ENCODE data around the gene VIPR2. TPM values are rescaled to one million over a fixed set of nuclear protein-coding genes. Genes with fewer than 3 reads are reported as not detected.
"Not testable (repeated sequence)": the region's sequence is repeated elsewhere in the genome, so short reads cannot be mapped to it uniquely, and the experiment has no call there.

The VIPR2 gene
- polyA plus RNA-seq, 1 donor from 2014 or later, result 0.51 TPM

GRCh38 chr7:159136013-159136412 lies 8.7 kb downstream of the VIPR2 start:
- Histone ChIP-seq H3K9ac (ENCODE audit: low read length) (no peak overlapping the region), H3K27me3 (ENCODE audit: insufficient read depth, low read depth, low read length) (no peaks in the 10 kb centered on the region), H3K4me3 (ENCODE audit: low read length) (no peak overlapping the region), H3K36me3 (ENCODE audit: insufficient read depth, low read length) (no peaks in the 10 kb centered on the region), H4K20me1 (ENCODE audit: insufficient read depth) (no peaks in the 10 kb centered on the region), H3K27ac (ENCODE audit: low read length) (no peak overlapping the region), H3K9me3 (ENCODE audit: low read length) (no peaks in the 10 kb centered on the region), H3K9me2 (ENCODE audit: insufficient read depth, low read length) (no peaks in the 10 kb centered on the region), H3K4me2 (ENCODE audit: low read length) (no peak overlapping the region), H3K79me2 (replicated peaks; ENCODE audit: insufficient read depth, low read length) (no peaks in the 10 kb centered on the region), H3F3A (ENCODE audit: insufficient read depth, low read length, poor library complexity, severe bottlenecking) (no peaks in the 10 kb centered on the region), H2AFZ (ENCODE audit: low read depth, low read length) (no peak overlapping the region)
- TF ChIP-seq POLR2AphosphoS5 (IDR thresholded peaks at IDR 0.05), result no peak
- no peak for TF ChIP-seq TAF1 (IDR thresholded peaks at IDR 0.05; ENCODE audit: low read depth)
- TF ChIP-seq EP300 (conservative IDR thresholded peaks at IDR 0.05; ENCODE audit: poor library complexity, severe bottlenecking), result no peak

- not testable (repeated sequence) for H3K4me3 ChIP-seq (ENCODE audit: low read length); H4K20me1 ChIP-seq (ENCODE audit: insufficient read depth); H3K27me3 ChIP-seq (ENCODE audit: insufficient read depth, low read depth, low read length); H3K4me2 ChIP-seq (ENCODE audit: low read length); H3K9ac ChIP-seq (ENCODE audit: low read length); H3K36me3 ChIP-seq (ENCODE audit: insufficient read depth, low read length); H2AFZ ChIP-seq (ENCODE audit: low read depth, low read length); H3K27ac ChIP-seq (ENCODE audit: low read length); H3F3A ChIP-seq (ENCODE audit: insufficient read depth, low read length, poor library complexity, severe bottlenecking); H3K9me3 ChIP-seq (ENCODE audit: low read length); H3K79me2 ChIP-seq (replicated peaks; ENCODE audit: insufficient read depth, low read length); H3K9me2 ChIP-seq (ENCODE audit: insufficient read depth, low read length)
- TF ChIP-seq, protein P1, sequence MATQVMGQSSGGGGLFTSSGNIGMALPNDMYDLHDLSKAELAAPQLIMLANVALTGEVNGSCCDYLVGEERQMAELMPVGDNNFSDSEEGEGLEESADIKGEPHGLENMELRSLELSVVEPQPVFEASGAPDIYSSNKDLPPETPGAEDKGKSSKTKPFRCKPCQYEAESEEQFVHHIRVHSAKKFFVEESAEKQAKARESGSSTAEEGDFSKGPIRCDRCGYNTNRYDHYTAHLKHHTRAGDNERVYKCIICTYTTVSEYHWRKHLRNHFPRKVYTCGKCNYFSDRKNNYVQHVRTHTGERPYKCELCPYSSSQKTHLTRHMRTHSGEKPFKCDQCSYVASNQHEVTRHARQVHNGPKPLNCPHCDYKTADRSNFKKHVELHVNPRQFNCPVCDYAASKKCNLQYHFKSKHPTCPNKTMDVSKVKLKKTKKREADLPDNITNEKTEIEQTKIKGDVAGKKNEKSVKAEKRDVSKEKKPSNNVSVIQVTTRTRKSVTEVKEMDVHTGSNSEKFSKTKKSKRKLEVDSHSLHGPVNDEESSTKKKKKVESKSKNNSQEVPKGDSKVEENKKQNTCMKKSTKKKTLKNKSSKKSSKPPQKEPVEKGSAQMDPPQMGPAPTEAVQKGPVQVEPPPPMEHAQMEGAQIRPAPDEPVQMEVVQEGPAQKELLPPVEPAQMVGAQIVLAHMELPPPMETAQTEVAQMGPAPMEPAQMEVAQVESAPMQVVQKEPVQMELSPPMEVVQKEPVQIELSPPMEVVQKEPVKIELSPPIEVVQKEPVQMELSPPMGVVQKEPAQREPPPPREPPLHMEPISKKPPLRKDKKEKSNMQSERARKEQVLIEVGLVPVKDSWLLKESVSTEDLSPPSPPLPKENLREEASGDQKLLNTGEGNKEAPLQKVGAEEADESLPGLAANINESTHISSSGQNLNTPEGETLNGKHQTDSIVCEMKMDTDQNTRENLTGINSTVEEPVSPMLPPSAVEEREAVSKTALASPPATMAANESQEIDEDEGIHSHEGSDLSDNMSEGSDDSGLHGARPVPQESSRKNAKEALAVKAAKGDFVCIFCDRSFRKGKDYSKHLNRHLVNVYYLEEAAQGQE (IDR thresholded peaks at IDR 0.05; ENCODE audit: borderline replicate concordance), result peak; percentile 45
- TF ChIP-seq POLR2AphosphoS5 (IDR thresholded peaks at IDR 0.05), result peak; percentile 89
- peak; percentile 100 for TF ChIP-seq EP300 (conservative IDR thresholded peaks at IDR 0.05; ENCODE audit: poor library complexity, severe bottlenecking)
Observed at GRCh38 chr7:159132670-159133443, 11.8 kb downstream of the VIPR2 start.

DNA sequence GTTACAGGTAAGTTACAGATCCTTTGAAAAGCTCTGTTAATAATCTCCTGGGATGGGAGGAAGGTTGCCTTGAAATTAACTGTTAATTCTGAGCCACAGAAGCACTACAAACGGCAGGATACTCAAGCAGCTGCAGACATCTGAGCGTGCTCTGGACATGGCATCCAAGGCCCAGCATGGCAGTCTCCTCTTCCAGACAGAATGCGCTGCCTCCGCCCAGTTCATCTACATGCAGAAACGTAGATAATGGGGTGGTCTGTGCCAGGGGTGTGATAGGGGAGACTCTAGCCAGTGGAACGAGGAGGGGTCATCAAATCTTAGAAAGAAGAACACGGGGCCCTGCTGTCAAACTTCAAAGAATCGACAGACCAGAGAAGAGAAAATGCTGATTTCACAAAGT lies 13.8 kb downstream of the VIPR2 start:
- no peak overlapping the region for H3K4me3 ChIP-seq (ENCODE audit: low read length)
- no peaks in the 10 kb centered on the region for H4K20me1 ChIP-seq (ENCODE audit: insufficient read depth)
- no peaks in the 10 kb centered on the region for H3K9me3 ChIP-seq (ENCODE audit: low read length)
- no peaks in the 10 kb centered on the region for H3K79me2 ChIP-seq (replicated peaks; ENCODE audit: insufficient read depth, low read length)
- H3F3A ChIP-seq (ENCODE audit: insufficient read depth, low read length, poor library complexity, severe bottlenecking), result no peaks in the 10 kb centered on the region
- H3K9ac ChIP-seq (ENCODE audit: low read length), result no peak overlapping the region
- no peak overlapping the region for H3K4me2 ChIP-seq (ENCODE audit: low read length)
- H3K27ac ChIP-seq (ENCODE audit: low read length), result no peak overlapping the region
- H2AFZ ChIP-seq (ENCODE audit: low read depth, low read length), result no peak overlapping the region
- TF ChIP-seq, protein P1 (IDR thresholded peaks at IDR 0.05; ENCODE audit: borderline replicate concordance), result no peak
- no peak for TF ChIP-seq RAD21 (conservative IDR thresholded peaks at IDR 0.05)
- no peak for TF ChIP-seq EP300 (conservative IDR thresholded peaks at IDR 0.05; ENCODE audit: poor library complexity, severe bottlenecking)
- TF ChIP-seq, protein P2, sequence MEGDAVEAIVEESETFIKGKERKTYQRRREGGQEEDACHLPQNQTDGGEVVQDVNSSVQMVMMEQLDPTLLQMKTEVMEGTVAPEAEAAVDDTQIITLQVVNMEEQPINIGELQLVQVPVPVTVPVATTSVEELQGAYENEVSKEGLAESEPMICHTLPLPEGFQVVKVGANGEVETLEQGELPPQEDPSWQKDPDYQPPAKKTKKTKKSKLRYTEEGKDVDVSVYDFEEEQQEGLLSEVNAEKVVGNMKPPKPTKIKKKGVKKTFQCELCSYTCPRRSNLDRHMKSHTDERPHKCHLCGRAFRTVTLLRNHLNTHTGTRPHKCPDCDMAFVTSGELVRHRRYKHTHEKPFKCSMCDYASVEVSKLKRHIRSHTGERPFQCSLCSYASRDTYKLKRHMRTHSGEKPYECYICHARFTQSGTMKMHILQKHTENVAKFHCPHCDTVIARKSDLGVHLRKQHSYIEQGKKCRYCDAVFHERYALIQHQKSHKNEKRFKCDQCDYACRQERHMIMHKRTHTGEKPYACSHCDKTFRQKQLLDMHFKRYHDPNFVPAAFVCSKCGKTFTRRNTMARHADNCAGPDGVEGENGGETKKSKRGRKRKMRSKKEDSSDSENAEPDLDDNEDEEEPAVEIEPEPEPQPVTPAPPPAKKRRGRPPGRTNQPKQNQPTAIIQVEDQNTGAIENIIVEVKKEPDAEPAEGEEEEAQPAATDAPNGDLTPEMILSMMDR (IDR thresholded peaks at IDR 0.05; ENCODE audit: poor library complexity, severe bottlenecking), result no peak
- TF ChIP-seq MXI1 (conservative IDR thresholded peaks at IDR 0.05; ENCODE audit: poor library complexity, severe bottlenecking), result no peak
- TF ChIP-seq EZH2 (IDR thresholded peaks at IDR 0.05; ENCODE audit: borderline replicate concordance, insufficient read depth, low read length, poor library complexity, severe bottlenecking), result no peak
- TF ChIP-seq TAF1 (IDR thresholded peaks at IDR 0.05; ENCODE audit: low read depth), result no peak
- TF ChIP-seq SMC3 (conservative IDR thresholded peaks at IDR 0.05; ENCODE audit: poor library complexity), result no peak
- no peak for TF ChIP-seq POLR2AphosphoS5 (IDR thresholded peaks at IDR 0.05)
- H3K9me2 ChIP-seq (ENCODE audit: insufficient read depth, low read length), result no peaks in the 10 kb centered on the region
- no peaks in the 10 kb centered on the region for H3K27me3 ChIP-seq (ENCODE audit: insufficient read depth, low read depth, low read length)
- H3K36me3 ChIP-seq (ENCODE audit: insufficient read depth, low read length), result no peaks in the 10 kb centered on the region

Data from neural cell (in vitro differentiated cells).